Gastroesophageal sphincter (tissue), 4 donors: ENCODE measurements around the gene DAP. TPM values are rescaled to one million over a fixed set of nuclear protein-coding genes. Genes with fewer than 3 reads are reported as not detected.

Source experiments
- ATAC-seq: fragments of 150-250 bp; one replicate; pipeline ENCODE4 v1.9.1; 2016; ENCODE audit warnings: mild to moderate bottlenecking, moderate library complexity
- H3K27ac ChIP-seq, 4 donors: fragments of 200-600 bp; sonication (generic) in 3 of 4; 1 replicate in 3 of 4; 2 replicates in 1 of 4; pipeline ENCODE4 v1.5.1; 2016 to 2019
- H3K27me3 ChIP-seq: fragments of 200-600 bp; sonication (generic); one replicate; pipeline ENCODE4 v1.5.1; 2019
- H3K36me3 ChIP-seq, 2 donors: fragments of 200-600 bp; sonication (generic); one replicate each; pipeline ENCODE4 v1.5.1; 2019; ENCODE audit warnings: control low read depth in 1 of 2
- H3K4me1 ChIP-seq, 3 donors: fragments of 200-600 bp; sonication (generic); 1 replicate in 2 of 3; 2 replicates in 1 of 3; pipeline ENCODE4 v1.5.1; 2016 to 2019; ENCODE audit warnings: control low read depth in 2 of 3
- H3K4me3 ChIP-seq, 2 donors: fragments of 200-600 bp; sonication (generic); one replicate each; pipeline ENCODE4 v1.5.1; 2019; ENCODE audit warnings: mild to moderate bottlenecking in 1 of 2, moderate library complexity in 1 of 2
- H3K9me3 ChIP-seq, 3 donors: fragments of 200-600 bp; sonication (generic); one replicate each; pipeline ENCODE4 v1.5.1; 2017 to 2019; ENCODE audit warnings: control low read depth in 2 of 3
- EP300 ChIP-seq: sonication (generic); formaldehyde crosslinking; IDR thresholded peaks from one replicate; pipeline ENCODE4 v1.6.1; 2017; ENCODE audit warnings: antibody characterized with exemption, mild to moderate bottlenecking
- POLR2A ChIP-seq, 2 donors: fragments of 450-650 bp; IDR thresholded peaks; one replicate each; pipeline ENCODE4 v1.6.1; 2017; ENCODE audit warnings: antibody characterized with exemption in 2 of 2, mild to moderate bottlenecking in 2 of 2, moderate library complexity in 1 of 2
- POLR2AphosphoS5 ChIP-seq: sonication (generic); formaldehyde crosslinking; IDR thresholded peaks from one replicate; pipeline ENCODE4 v1.6.1; 2017; ENCODE audit warnings: antibody characterized with exemption
- WGBS, 2 donors: methylation state at CpG; one replicate each; pipeline ENCODE4 v1.1.5; 2018; ENCODE audit warnings: low coverage in 1 of 2; 5-methylcytosine and 5-hydroxymethylcytosine counted together
- total RNA-seq, 4 donors: library from RNA; depleted of rRNA; stranded (reverse); fragments of >200 nt; gene quantifications; one replicate each; pipeline ENCODE4 v1.1.0, GENCODE V29; 2016
- TF ChIP-seq, protein P1 (sequence below), 4 experiments: fragments of 200-600 bp in 2 of 4; fragments of 450-650 bp in 2 of 4; sonication (generic) in 1 of 4; IDR thresholded peaks; one replicate each; pipeline ENCODE4 v1.5.1; 2017 to 2019; ENCODE audit warnings: antibody characterized with exemption in 4 of 4, mild to moderate bottlenecking in 2 of 4, moderate library complexity in 2 of 4

Gene DAP
- total RNA-seq, 4 donors from 2014 or later, result 21.8 to 41.9 (median 36.0) TPM

DNA sequence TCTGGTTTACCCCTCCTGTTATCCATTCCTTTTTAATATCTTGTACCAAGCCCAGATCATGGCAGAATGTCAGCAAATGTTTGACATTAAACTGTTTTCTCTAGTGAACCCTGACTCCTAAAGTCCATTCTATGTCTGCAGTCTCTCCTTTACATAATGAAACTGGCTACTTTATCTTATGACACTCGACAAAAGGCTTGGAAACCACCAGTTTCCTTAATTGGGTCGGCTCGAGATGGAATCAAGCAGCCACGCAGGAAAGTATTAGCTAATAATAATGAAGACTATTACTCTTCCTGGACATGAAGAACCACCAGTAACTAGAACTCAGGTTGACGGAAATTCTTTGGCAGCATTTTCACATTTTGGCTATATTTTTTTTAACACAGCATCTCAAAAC is 17.5 kb downstream of the DAP start:
- WGBS, 2 donors, result 85 to 94% methylated on average over 5 of the region's 5 CpGs
- peaks cover 0 to 12% (median 0%) of the 10 kb centered on the region in 3 donors for H3K9me3 ChIP-seq
- H3K27ac ChIP-seq, result no peak overlapping the region
- H3K36me3 ChIP-seq, result peaks cover 0 to 62% of the 10 kb centered on the region in 2 donors
- no peaks in the 10 kb centered on the region for H3K4me1 ChIP-seq
- no peak for ATAC-seq
- no peak overlapping the region for H3K4me3 ChIP-seq
- TF ChIP-seq EP300 (no peak), POLR2AphosphoS5 (no peak), POLR2A (IDR thresholded peaks at IDR 0.05) (no peak)
- TF ChIP-seq, protein P1, sequence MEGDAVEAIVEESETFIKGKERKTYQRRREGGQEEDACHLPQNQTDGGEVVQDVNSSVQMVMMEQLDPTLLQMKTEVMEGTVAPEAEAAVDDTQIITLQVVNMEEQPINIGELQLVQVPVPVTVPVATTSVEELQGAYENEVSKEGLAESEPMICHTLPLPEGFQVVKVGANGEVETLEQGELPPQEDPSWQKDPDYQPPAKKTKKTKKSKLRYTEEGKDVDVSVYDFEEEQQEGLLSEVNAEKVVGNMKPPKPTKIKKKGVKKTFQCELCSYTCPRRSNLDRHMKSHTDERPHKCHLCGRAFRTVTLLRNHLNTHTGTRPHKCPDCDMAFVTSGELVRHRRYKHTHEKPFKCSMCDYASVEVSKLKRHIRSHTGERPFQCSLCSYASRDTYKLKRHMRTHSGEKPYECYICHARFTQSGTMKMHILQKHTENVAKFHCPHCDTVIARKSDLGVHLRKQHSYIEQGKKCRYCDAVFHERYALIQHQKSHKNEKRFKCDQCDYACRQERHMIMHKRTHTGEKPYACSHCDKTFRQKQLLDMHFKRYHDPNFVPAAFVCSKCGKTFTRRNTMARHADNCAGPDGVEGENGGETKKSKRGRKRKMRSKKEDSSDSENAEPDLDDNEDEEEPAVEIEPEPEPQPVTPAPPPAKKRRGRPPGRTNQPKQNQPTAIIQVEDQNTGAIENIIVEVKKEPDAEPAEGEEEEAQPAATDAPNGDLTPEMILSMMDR (IDR thresholded peaks at IDR 0.05), result no peak
- no peaks in the 10 kb centered on the region for H3K27me3 ChIP-seq

DNA sequence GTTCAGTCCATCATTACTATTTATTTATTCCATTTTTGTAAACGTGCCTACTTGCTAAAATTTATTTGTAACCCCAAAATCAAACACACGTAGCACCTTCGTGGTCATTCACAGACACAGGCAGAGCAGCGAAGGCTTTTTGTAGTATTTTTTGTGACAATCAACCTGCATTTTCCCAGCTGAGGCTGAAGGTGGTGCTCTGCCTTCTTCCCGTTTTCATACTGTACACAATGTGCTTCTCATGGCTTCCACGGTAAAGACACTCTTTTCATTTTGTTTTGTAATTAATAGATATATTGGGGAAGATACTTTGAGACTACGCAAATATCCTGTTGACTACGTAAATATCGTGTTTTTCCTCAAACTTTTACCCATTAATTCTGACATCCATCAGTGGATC is 19.4 kb downstream of the DAP start:
- Histone ChIP-seq H3K27me3 (no peaks in the 10 kb centered on the region), H3K9me3 (peaks cover 0 to 12% (median 0%) of the 10 kb centered on the region in 3 donors), H3K4me3 (no peak overlapping the region), H3K36me3 (peaks cover 0 to 46% of the 10 kb centered on the region in 2 donors), H3K4me1 (no peaks in the 10 kb centered on the region), H3K27ac (no peak overlapping the region)
- TF ChIP-seq EP300, result no peak
- no peak for TF ChIP-seq POLR2A (IDR thresholded peaks at IDR 0.05)
- TF ChIP-seq, protein P1 (IDR thresholded peaks at IDR 0.05), result no peak
- no peak for TF ChIP-seq POLR2AphosphoS5
- no peak for ATAC-seq
- 82 to 92% methylated on average over 9 of the region's 9 CpGs for WGBS, 2 donors

DNA sequence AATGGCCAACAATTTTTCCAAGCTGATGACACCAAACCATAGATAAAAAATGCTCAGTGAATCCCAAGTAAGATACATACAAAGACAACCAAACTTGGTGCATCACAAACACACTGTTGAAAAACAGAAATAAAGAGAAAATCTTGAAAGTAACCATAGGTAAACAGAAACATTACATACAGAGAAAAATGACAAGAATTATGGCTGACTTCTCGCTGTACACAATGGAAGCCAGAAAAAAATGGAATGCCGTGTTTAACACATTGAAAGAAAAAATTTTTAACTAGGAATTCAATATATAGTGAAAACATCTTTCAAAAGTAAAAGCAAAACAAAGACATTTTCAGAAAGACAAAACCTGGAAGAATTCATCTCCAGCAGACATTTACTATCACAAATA is 20.6 kb downstream of the DAP start:
- ATAC-seq, result no peak
- H3K4me3 ChIP-seq, result no peak overlapping the region
- peaks cover 0 to 12% (median 0%) of the 10 kb centered on the region in 3 donors for H3K9me3 ChIP-seq
- H3K36me3 ChIP-seq, result peaks cover 0 to 39% of the 10 kb centered on the region in 2 donors
- WGBS, 2 donors, result 71 to 100% methylated on average over 2 of the region's 2 CpGs
- peaks cover 0 to 4% (median 0%) of the 10 kb centered on the region in 3 donors for H3K4me1 ChIP-seq
- H3K27me3 ChIP-seq, result no peaks in the 10 kb centered on the region
- no peak overlapping the region for H3K27ac ChIP-seq
- TF ChIP-seq EP300, result no peak
- TF ChIP-seq POLR2A (IDR thresholded peaks at IDR 0.05), result no peak
- no peak for TF ChIP-seq POLR2AphosphoS5
- TF ChIP-seq, protein P1 (IDR thresholded peaks at IDR 0.05), result no peak

DNA sequence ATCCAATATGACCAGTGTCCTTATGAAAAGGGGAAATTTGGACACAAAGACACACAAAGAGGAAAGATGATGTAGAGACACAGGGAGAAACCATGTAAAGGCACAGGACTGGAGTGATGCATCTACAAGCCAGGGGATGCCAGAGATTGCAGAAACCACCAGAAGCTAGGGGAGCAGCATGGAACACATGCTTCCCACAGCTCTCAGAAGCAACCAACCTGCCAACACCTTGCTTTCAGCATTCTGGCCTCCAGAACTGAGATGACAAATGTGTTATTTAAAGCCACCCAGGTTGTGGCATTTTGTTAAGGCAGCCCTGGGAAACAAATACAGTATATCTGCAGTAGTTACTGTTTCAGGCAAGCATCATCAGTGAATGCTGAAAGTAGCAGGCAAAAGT is 23.2 kb downstream of the DAP start:
- TF ChIP-seq EP300, result no peak
- no peak for TF ChIP-seq POLR2AphosphoS5
- no peak for TF ChIP-seq POLR2A (IDR thresholded peaks at IDR 0.05)
- TF ChIP-seq, protein P1 (IDR thresholded peaks at IDR 0.05), result no peak
- no peaks in the 10 kb centered on the region for H3K27me3 ChIP-seq
- ATAC-seq, result no peak
- H3K36me3 ChIP-seq, result peaks cover 0 to 29% of the 10 kb centered on the region in 2 donors
- H3K4me1 ChIP-seq, result peaks cover 0 to 10% (median 0%) of the 10 kb centered on the region in 3 donors
- H3K4me3 ChIP-seq, result no peak overlapping the region
- no peak overlapping the region for H3K27ac ChIP-seq
- peaks cover 0 to 12% (median 0%) of the 10 kb centered on the region in 3 donors for H3K9me3 ChIP-seq

DNA sequence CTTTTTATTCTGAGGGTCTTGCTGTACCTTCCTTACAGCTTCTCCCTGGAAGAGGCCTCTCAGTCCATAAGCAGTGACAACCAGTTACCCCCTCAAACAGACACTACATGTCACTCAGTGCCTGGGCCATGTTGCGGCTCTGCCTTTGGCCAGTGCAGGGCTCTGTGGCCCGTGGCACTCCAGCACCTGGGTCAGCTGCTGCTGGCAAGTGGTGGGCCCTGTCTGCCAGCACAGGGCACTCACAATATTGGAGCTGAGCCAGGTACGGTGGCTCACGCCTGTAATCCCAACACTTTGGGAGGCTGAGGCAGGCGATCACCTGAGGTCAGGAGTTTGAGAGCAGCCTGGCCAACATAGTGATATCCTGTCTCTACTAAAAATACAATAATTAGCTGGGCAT is 24.2 kb downstream of the DAP start:
- no peak for ATAC-seq
- Histone ChIP-seq H3K27me3 (no peaks in the 10 kb centered on the region), H3K4me3 (no peak overlapping the region), H3K9me3 (peaks cover 0 to 12% (median 0%) of the 10 kb centered on the region in 3 donors), H3K36me3 (peaks cover 0 to 32% of the 10 kb centered on the region in 2 donors), H3K4me1 (peaks cover 0 to 10% (median 0%) of the 10 kb centered on the region in 3 donors), H3K27ac (no peak overlapping the region)
- TF ChIP-seq, protein P1 (IDR thresholded peaks at IDR 0.05), result no peak
- TF ChIP-seq POLR2AphosphoS5 (no peak), EP300 (no peak), POLR2A (IDR thresholded peaks at IDR 0.05) (no peak)
- WGBS, 2 donors, result 100% methylated on average over 1 of the region's 5 CpGs; no CpG with 5 or more reads in 1 of the 2 donors
